CD4-positive, alpha-beta T cell treated with Interleukin-15 for 4 hours (primary cell): ENCODE data around the gene RAPGEF6.
"Not testable (repeated sequence)": the region's sequence is repeated elsewhere in the genome, so short reads cannot be mapped to it uniquely, and the experiment has no call there.

Experiments
- DNase-seq: peaks from one replicate; pipeline ENCODE4 v3.0.0-alpha.2; 2020; ENCODE audit warnings: low spot score

RAPGEF6 gene

GRCh38 chr5:131640043-131640856, 5.2 kb upstream of the RAPGEF6 start:
- DNase-seq = peak; percentile 59

DNA sequence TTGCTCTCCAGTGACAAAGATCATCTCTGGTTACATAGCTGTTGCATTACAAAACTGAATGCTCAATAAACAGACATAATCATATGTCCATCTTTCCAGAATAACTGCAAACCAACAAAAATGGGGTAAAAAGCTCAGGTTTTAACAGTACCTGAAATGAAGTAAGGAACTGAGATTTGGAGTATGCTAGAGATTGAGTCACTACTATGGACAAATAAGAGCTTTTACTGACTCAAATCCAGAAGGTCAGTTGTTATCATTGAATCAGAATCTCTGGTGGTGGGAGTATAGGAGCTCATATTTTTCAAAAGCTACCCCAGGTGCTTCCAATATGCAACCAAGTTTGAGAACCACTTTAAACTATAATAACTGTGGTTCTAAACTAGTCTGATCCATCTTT, 4.1 kb upstream of the RAPGEF6 start:
- no peak for DNase-seq

DNA sequence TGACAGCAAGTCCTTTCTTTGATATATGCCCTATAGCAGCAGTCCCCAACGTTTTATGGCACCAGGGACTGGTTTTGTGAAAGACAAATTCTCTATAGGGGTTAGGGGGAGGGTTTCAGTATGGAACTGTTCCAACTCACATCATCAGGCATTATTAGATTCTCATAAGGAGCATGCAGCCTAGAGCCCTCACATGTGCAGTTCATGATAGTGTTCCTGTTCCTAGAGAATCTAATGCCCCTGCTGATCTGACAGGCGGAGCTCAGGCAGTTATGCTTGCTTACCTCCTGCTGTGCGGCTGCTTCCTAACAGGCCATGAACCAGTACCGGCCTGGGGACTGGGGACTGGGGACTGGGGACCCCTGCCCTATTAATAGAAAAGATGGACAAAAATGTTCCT, 2.7 kb upstream of the RAPGEF6 start:
- DNase-seq = no peak

GRCh38 chr5:131635684-131636572, 899 bp upstream of the RAPGEF6 start:
- no peak for DNase-seq

DNA sequence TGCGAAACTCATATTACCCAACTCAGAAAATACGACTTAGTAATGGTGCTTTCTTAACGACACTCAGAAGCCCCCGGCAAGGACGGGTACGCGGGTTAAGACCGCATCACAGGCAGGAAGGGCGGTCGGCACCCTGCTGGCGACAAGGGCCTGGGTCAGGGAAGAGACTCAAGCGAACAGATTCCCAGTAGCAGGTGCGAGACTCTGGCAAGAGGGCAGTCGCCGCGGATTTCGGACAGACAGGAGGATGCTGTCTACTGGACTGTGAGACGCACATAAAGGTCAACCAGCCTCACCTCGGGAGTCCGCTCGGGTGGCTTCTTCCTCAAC, 398 bp downstream of the RAPGEF6 start:
- DNase-seq = peak; percentile 49

- DNase-seq = no peak
These were observed 791 bp downstream of the RAPGEF6 start for GRCh38 chr5:131634238-131634637.

DNA sequence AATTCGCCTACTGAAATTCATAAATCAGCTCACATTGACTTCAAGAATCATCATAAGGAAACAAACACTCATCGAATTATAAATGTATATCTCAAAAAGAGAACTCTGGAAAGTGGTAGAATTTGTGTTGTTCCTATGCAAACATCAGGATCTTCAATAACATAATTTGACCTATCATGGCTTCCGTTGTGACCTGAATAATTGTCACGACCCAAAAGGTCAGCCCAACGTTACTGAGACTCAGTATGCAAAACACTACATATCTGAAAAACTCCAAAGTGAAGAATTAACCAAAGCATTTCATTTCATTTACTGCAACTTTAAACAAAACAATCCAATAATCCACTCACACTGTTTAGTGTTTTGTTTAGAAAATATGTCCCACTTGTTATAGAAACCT, 1.2 kb downstream of the RAPGEF6 start:
- no peak for DNase-seq

GRCh38 chr5:131630963-131631350, 4.1 kb downstream of the RAPGEF6 start:
- no peak for DNase-seq

- DNase-seq = no peak
These were observed 4.6 kb downstream of the RAPGEF6 start for GRCh38 chr5:131630208-131630962.

DNA sequence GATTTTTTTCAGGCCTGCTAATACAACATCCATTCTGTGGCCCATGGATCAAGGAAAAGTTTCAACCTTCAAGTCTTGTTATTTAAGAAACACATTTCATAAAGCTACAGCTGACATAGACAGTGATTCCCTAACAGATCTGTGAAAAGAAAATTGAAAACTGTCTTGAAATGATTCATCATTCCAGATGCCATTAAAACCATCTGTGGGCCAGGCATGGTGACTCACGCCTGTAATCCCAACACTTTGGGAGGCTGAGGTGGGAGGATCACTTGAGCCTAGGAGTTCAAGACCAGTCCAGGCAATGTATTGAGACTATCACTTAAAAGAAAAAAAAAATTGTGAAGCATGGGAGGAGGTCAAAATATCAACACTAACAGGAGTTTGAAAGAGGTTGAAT, 6.0 kb downstream of the RAPGEF6 start:
- DNase-seq = no peak

DNA sequence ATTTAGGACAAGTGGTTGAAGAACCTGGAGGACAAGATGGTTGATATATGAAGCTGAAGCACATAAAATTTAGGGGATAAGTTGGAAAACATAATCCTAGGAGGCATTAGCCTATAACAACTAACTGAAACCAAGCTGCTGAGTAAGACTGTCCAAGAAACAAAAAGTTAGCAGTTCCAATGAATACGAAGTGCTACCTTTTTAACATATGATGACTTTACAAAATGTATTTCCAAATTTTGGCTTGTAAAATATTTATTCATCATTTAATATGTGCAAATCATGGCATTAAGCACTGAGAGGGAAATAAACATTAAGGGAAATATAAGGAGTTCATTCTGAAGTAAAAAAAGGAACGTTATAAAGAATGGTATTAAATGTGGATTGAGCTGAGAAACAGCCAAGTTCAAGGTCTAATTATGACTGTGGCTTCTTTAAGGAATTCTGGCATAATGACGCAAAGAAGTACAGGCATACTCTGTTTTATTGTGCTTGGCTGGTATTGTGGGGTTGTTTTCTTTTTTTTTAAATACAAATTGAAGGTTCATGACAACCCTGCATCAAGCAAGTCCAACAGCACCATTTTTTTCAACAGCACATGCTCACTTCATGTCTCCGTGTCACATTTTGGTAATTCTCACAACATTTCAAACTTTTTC, 7.7 kb downstream of the RAPGEF6 start:
- DNase-seq = no peak

GRCh38 chr5:131622633-131623032, 12.4 kb downstream of the RAPGEF6 start:
- no peak for DNase-seq

- not testable (repeated sequence) for DNase-seq
These were observed 13.9 kb downstream of the RAPGEF6 start for GRCh38 chr5:131621164-131621563.

DNA sequence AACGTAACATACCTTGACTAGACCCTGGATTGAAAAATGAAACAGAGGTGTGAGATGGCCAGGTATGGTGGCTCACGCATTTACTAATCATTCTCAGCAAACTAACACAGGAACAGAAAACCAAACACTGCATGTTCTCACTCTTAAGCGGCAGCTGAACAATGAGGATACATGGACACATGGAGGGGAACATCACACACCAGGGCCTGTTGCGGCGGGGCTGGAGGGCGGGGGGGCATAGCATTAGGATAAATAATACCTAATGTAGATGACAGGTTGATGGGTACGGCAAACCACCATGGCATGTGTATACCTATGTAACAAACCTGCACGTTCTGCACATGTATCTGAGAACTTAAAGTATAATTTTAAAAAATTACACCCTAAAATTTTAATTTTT, 15.9 kb downstream of the RAPGEF6 start:
- DNase-seq = no peak

DNA sequence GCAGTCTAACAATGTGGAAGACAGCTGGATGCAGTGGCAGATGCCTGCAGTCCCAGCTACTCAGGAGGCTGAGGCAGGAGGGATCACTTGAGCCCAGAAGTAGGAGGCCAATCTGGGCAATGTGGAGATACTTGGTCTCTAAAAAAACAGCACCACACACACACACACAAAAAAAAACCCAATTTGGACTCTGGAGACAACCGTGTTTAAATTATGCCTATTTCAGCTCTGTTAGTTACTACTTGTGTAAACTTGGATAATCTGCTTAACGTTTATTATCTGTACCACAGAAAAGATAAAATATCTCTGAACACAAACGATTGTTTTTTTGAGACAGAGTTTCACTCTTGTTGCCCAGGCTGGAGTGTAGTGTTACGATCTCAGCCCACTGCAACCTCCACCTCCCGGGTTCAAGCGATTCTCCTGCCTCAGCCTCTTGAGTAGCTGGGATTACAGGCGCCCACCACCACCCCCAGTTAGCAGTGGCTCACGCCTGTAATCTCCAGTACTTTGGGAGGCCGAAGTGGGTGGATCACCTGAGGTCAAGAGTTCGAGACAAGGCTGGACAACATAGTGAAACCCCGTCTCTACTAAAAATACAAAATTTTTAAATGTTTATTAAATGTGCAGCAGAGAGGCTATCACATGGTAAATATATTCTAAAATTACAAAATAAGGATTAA, 17.7 kb downstream of the RAPGEF6 start:
- no peak for DNase-seq

DNA sequence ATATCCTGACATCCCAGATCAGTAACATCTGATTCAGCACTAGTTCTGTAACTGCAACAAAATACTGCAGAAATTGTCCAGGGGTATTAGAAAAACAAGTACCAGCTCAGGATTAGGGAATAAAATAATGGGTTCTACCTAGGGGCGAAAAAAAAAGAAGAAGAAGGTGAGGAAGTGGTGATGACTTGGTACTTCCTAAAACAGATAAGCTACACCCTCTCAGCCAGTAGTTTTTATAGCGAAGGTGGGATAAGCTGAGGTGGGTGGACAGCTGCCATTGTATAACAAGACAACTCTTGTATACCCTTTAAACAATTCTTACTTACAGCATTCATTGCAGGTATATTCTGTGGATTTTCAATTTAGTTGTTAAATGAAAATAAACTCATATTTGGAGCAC, 19.1 kb downstream of the RAPGEF6 start:
- DNase-seq = no peak

- DNase-seq = no peak
These were observed 21.6 kb downstream of the RAPGEF6 start for GRCh38 chr5:131613423-131613822.

DNA sequence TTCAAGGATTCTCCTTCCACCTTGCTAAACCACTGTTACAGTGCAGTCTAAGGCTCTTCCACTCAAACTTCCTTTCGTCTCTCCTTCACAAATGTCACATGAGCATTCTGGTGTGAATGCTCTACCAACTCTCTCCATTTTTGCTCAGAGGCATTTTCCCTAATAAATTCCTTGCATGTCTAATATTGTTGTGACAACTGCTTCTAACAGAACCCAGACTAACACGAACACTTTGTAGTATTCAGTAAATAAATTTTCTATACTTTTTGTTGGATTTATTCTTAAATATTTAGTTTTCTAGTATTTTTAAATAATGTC, 24.0 kb downstream of the RAPGEF6 start:
- no peak for DNase-seq

DNA sequence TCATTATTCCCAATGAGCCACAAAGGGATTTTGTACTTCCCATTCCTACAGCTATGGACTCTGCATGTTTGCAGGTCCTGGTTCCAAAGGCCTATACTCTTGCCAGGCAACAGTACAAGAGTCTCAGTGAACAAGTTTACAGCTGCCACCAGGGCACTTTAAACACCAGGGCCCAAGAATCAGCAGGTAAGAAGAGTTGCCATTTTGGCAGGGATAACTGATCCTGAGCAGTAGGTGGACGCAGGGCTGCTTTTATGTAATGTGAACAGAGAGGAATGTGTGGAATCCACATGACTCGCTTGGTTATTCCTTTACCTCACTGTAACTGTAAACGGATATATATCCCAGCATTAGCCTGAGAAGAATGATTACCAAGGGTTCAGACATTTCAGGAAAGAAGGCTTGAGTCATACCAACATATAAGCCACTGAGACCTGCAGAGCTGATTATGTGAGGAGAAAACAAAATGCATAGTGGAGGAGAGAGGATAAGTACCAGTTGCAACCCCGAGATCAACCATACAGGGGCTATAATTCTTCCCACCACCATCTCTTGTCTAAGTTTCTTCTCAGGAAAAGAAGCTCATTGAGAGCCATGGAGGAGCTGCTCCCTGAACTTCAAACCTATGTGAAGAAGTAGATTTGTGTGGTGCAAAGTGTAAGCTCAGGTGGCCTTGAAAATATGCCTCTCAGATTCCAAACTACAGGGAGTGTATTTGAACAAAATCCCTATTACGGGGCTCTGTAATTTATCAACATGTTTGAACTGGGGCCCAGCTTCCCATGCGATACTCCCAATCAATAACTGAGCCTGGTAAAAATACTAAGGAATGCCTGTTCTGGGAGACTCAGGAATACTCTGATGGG, 24.6 kb downstream of the RAPGEF6 start:
- DNase-seq = no peak

- no peak for DNase-seq
These were observed 25.3 kb downstream of the RAPGEF6 start for GRCh38 chr5:131609774-131610173.

- no peak for DNase-seq
These were observed 26.4 kb downstream of the RAPGEF6 start for GRCh38 chr5:131608597-131608996.
